Upper lobe of right lung (tissue), 1 donor: ENCODE data around the gene MMP13. TPM values are rescaled to one million over a fixed set of nuclear protein-coding genes. Genes with fewer than 3 reads are reported as not detected.

Experiments
- ATAC-seq: fragments of 200-7000 bp; cut with Tn5 transposase; one replicate; pipeline ENCODE4 v1.9.1; 2020; ENCODE audit warnings: mild to moderate bottlenecking, moderate library complexity
- DNase-seq: peaks from one replicate; pipeline ENCODE4 v3.0.0-alpha.2; 2020
- H3K27ac ChIP-seq: fragments of 200-600 bp; one replicate; pipeline ENCODE4 v1.8.0; 2022
- H3K27me3 ChIP-seq: fragments of 200-600 bp; one replicate; pipeline ENCODE4 v1.8.0; 2022; ENCODE audit warnings: mild to moderate bottlenecking
- H3K36me3 ChIP-seq: fragments of 200-600 bp; one replicate; pipeline ENCODE4 v1.8.0; 2022
- H3K4me1 ChIP-seq: fragments of 200-600 bp; one replicate; pipeline ENCODE4 v1.8.0; 2022
- H3K4me3 ChIP-seq: fragments of 200-600 bp; one replicate; pipeline ENCODE4 v1.8.0; 2022; ENCODE audit warnings: mild to moderate bottlenecking
- H3K9me3 ChIP-seq: fragments of 200-600 bp; one replicate; pipeline ENCODE4 v1.8.0; 2022
- intact Hi-C: fragments of 100-400 bp; cut with DNase I; formaldehyde crosslinking; loops from one replicate; pipeline ENCODE4 v1.11.0; 2022
- total RNA-seq: library from RNA; stranded (reverse); fragmentation: NEBNext Ultra II Directional; extraction: Animal tissue kit (Norgen Biotek cat#: 25700); gene quantifications from one replicate; pipeline ENCODE4 v1.2.1, GENCODE V29; 2021
- TF ChIP-seq, protein P1 (sequence below): fragments of 200-600 bp; IDR thresholded peaks from one replicate; pipeline ENCODE4 v1.8.0; 2022; ENCODE audit warnings: antibody characterized with exemption
- donor health status: DM: no; HTN: yes; CAD: no; lungs with severe emphysema.

MMP13 gene
- total RNA-seq, 1 donor from 2014 or later = not detected

DNA sequence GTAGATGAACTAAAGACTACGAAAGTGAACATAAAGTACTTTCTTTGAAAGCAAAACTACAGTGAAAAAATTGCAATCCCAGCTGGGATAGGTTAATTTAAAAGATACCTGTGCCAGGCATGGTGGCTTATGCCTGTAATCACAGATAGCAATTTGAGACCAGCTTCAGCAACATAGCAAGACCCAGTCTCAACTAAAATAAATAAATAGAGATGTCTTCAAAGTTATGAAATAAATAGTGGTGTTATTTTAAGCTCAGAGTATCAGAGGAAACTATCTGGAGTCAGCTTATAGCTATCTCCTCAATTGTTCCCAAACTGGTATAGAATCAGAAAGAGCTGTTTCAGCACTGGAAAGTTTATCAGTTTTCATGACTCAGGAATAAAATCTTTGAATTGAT is 17.3 kb upstream of the MMP13 start:
- Histone ChIP-seq H3K4me3 (no peak overlapping the region), H3K9me3 (no peaks in the 10 kb centered on the region), H3K27ac (no peak overlapping the region), H3K36me3 (no peaks in the 10 kb centered on the region), H3K27me3 (no peaks in the 10 kb centered on the region), H3K4me1 (no peaks in the 10 kb centered on the region)
- TF ChIP-seq, protein P1, sequence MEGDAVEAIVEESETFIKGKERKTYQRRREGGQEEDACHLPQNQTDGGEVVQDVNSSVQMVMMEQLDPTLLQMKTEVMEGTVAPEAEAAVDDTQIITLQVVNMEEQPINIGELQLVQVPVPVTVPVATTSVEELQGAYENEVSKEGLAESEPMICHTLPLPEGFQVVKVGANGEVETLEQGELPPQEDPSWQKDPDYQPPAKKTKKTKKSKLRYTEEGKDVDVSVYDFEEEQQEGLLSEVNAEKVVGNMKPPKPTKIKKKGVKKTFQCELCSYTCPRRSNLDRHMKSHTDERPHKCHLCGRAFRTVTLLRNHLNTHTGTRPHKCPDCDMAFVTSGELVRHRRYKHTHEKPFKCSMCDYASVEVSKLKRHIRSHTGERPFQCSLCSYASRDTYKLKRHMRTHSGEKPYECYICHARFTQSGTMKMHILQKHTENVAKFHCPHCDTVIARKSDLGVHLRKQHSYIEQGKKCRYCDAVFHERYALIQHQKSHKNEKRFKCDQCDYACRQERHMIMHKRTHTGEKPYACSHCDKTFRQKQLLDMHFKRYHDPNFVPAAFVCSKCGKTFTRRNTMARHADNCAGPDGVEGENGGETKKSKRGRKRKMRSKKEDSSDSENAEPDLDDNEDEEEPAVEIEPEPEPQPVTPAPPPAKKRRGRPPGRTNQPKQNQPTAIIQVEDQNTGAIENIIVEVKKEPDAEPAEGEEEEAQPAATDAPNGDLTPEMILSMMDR = no peak
- intact Hi-C loops = no loop called here
- DNase-seq (no peak), ATAC-seq (no peak)

DNA sequence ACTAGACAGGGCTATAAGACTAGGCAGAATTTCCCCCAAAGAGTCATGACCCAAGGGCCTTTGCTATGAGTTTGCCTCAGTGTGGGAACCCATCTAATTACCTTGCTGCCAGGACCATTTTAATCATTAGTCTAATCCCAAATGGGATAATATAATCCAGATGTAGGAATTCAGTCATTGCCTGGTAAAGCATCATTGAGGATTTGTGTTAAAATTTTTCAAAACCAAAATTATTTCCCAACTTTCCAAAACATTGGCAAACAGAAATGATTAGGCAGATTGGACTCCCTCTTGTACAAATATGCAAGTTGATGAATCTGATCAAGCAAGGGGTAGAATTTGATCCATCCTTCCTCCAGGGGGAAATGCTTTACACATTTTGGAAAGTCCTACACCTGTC is 16.2 kb upstream of the MMP13 start:
- intact Hi-C loops = no loop called here
- DNase-seq (no peak), ATAC-seq (no peak)
- H3K4me1 ChIP-seq = no peaks in the 10 kb centered on the region
- no peaks in the 10 kb centered on the region for H3K27me3 ChIP-seq
- no peak overlapping the region for H3K4me3 ChIP-seq
- H3K9me3 ChIP-seq = no peaks in the 10 kb centered on the region
- no peak overlapping the region for H3K27ac ChIP-seq
- TF ChIP-seq, protein P1 = no peak
- no peaks in the 10 kb centered on the region for H3K36me3 ChIP-seq

DNA sequence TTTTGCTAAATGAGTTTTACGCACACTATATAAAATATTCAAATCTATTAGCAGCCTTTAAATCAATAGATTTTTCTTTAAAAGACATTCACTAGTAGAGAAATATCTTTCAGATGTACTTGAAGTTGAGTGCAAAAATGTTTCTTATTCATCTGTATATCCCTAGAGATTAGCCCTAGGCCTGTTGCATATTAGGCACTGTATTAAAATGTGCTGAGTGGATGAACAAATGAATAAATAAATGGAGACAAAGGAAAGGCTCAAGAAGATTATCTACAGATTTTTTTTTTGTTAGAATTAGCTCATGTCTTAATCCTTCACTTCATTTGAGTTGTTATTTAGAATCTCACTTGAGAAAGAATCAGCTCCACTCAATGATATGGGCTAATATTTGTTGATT is 12.0 kb upstream of the MMP13 start:
- no peaks in the 10 kb centered on the region for H3K4me1 ChIP-seq
- H3K4me3 ChIP-seq = no peak overlapping the region
- intact Hi-C loops = no loop called here
- H3K9me3 ChIP-seq = no peaks in the 10 kb centered on the region
- ATAC-seq = no peak
- TF ChIP-seq, protein P1 = no peak
- no peaks in the 10 kb centered on the region for H3K27me3 ChIP-seq
- no peak overlapping the region for H3K27ac ChIP-seq
- no peaks in the 10 kb centered on the region for H3K36me3 ChIP-seq
- DNase-seq = no peak

DNA sequence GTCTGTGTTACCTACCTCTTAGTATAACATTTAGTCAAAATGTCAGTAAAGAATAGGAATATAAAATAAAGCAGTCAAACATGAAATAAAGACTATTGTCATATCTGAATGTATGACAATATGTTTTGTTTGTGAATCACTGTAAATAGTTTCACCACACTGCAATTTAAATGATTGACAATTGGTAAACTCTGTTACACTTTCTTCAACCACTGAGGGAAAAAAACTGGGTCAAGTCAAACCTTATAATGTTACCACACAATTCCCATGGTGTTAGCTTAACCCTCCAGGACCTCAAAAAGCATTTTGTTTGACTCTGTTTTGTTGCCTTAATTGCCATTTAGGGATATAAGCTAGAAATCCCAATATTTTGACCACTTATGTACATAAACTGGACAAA is 10.5 kb upstream of the MMP13 start:
- ATAC-seq = no peak
- H3K4me1 ChIP-seq = no peaks in the 10 kb centered on the region
- TF ChIP-seq, protein P1 = no peak

DNA sequence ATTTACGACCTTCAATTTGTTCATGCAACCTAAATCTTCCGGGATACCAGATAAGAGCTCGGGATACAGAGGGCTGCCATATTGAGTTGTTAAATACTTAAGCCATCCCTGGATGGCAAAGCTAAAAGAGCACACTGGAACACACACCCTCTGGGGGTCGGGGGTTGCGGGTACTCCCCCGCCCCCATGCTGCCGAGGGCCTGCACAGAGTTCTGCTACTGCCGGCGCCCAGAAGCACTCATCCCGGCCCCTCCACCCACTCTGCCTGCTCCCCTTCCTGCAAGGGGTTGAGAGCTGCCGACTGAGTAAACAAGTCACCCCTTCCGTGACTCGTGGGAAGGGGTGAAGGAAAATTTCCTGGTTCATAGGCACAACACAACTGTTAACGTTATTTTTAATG is 9.3 kb upstream of the MMP13 start:
- Histone ChIP-seq H3K4me1 (no peaks in the 10 kb centered on the region), H3K4me3 (no peak overlapping the region), H3K36me3 (no peaks in the 10 kb centered on the region), H3K27ac (no peak overlapping the region), H3K27me3 (no peaks in the 10 kb centered on the region), H3K9me3 (no peaks in the 10 kb centered on the region)
- DNase-seq (no peak), ATAC-seq (no peak)
- TF ChIP-seq, protein P1 = no peak
- intact Hi-C loops = no loop called here

More for the DNA sequence above, 10.5 kb upstream of the MMP13 start:
- H3K36me3 ChIP-seq = no peaks in the 10 kb centered on the region
- H3K4me3 ChIP-seq = no peak overlapping the region
- no peaks in the 10 kb centered on the region for H3K27me3 ChIP-seq
- no peak for DNase-seq
- intact Hi-C loops = no loop called here
- H3K9me3 ChIP-seq = no peaks in the 10 kb centered on the region
- no peak overlapping the region for H3K27ac ChIP-seq

DNA sequence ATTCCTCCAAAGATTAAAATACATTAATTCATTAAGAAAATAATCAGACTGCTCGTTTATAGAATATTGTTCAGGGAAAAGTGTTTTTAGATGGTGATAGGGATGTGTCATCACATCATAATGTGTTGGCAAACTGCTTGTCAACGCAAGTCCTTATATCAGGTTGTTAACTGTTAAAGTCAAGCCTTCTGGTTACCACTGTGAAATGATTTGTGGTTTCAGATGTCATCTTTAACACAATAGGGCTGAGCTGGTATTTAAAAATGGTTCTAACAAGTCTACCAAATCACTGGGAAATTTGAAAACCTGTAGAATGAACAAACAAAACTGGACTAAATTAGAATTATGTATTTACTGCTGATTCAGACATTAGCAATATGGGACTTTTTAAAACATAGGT is 2.4 kb upstream of the MMP13 start:
- no peaks in the 10 kb centered on the region for H3K36me3 ChIP-seq
- no peak overlapping the region for H3K4me3 ChIP-seq
- no peak for DNase-seq
- ATAC-seq = no peak
- no peaks in the 10 kb centered on the region for H3K4me1 ChIP-seq
- no peak overlapping the region for H3K27ac ChIP-seq
- intact Hi-C loops = no loop called here
- H3K9me3 ChIP-seq = no peaks in the 10 kb centered on the region
- no peaks in the 10 kb centered on the region for H3K27me3 ChIP-seq
- TF ChIP-seq, protein P1 = no peak
